Kidney (tissue), 14 donors: ENCODE results near the gene SLC25A44. TPM values are rescaled to one million over a fixed set of nuclear protein-coding genes. Genes with fewer than 3 reads are reported as not detected.

Experiments
- DNase-seq, 5 donors: peaks; one replicate each; pipeline ENCODE4 v3.0.0-alpha.2; 2013 to 2020
- FAIRE-seq: peaks from 2 replicates; lab custom pipeline; 2012; peaks lifted over from hg19 to GRCh38; lab: Jason Lieb, UNC
- H3K27ac ChIP-seq, 2 donors: one replicate each; pipeline ENCODE4 v1.7.0; 2013; ENCODE audit warnings: low read depth in 2 of 2, low read length in 2 of 2, inconsistent platforms in 1 of 2
- H3K27me3 ChIP-seq: one replicate; pipeline ENCODE4 v1.7.1; 2013; ENCODE audit warnings: low read length, inconsistent platforms; ENCODE audit not compliant: control insufficient read depth, insufficient read depth
- H3K36me3 ChIP-seq, 3 donors: one replicate each; pipeline versions ENCODE4 v1.7.0 to v1.7.1; 2013; ENCODE audit warnings: low read length in 3 of 3, control low read depth in 1 of 3, inconsistent platforms in 1 of 3; ENCODE audit not compliant: insufficient read depth in 3 of 3, control insufficient read depth in 2 of 3
- H3K4me1 ChIP-seq, 3 donors: one replicate each; pipeline versions ENCODE4 v1.7.0 to v1.7.1; 2013; ENCODE audit warnings: low read length in 3 of 3, inconsistent platforms in 1 of 3, low read depth in 1 of 3; ENCODE audit not compliant: control insufficient read depth in 2 of 3, insufficient read depth in 2 of 3
- H3K4me3 ChIP-seq, 3 donors: one replicate each; pipeline versions ENCODE4 v1.7.0 to v1.8.1; 2013; ENCODE audit warnings: low read length in 3 of 3, control low read depth in 1 of 3, inconsistent platforms in 1 of 3
- H3K9ac ChIP-seq, 3 donors: one replicate each; pipeline versions ENCODE4 v1.7.0 to v1.7.1; 2013; ENCODE audit warnings: low read length in 3 of 3, control low read depth in 1 of 3, inconsistent platforms in 1 of 3
- H3K9me3 ChIP-seq, 3 donors: one replicate each; pipeline versions ENCODE4 v1.7.0 to v1.7.1; 2013; ENCODE audit warnings: low read length in 3 of 3, control low read depth in 1 of 3, inconsistent platforms in 1 of 3; ENCODE audit not compliant: control insufficient read depth in 2 of 3, insufficient read depth in 1 of 3
- CTCF ChIP-seq: IDR thresholded peaks from 3 replicates; pipeline ENCODE4 v1.5.1; 2012; ENCODE audit warnings: mild to moderate bottlenecking, moderate library complexity, borderline replicate concordance; ENCODE audit not compliant: insufficient read depth; ENCODE audit errors: extremely low read depth
- intact Hi-C: fragments of 100-400 bp; cut with DNase I; formaldehyde crosslinking; loops from one replicate; pipeline ENCODE4 v1.11.1; 2022
- polyA plus RNA-seq: library from polyadenylated mRNA; stranded (reverse); fragments of 350-450 nt; fragmentation: Illumina TruSeq; extraction: RNeasy Lipid Tissue Mini Kit (QIAGEN cat#74804); gene quantifications from one replicate; pipeline ENCODE4 v1.2.3, GENCODE V29; 2014; ENCODE audit warnings: low read depth, low replicate concordance; ENCODE audit not compliant: insufficient read depth
- total RNA-seq: library from RNA; stranded (reverse); fragmentation: NEBNext Ultra II Directional; extraction: Animal tissue kit (Norgen Biotek cat#: 25700); gene quantifications from one replicate; pipeline ENCODE4 v1.2.1, GENCODE V29; 2021
- donor health status: control.
- donor health status: control.
- donor health status: control.
- donor health status: control.
- donor health status: control.
- donor health status: DM: yes; HTN: yes; CAD: no.
- donor health status: Normal renal cell carcinoma (clear cell type).

SLC25A44 gene
- total and polyA plus RNA-seq, 2 donors from 2014 or later = 28.1 to 29.0 TPM

GRCh38 chr1:156225677-156226014, 31.7 kb downstream of the SLC25A44 start:
- H3K9me3 ChIP-seq = no peaks in the 10 kb centered on the region
- TF ChIP-seq CTCF = no peak
- DNase-seq (no peak), FAIRE-seq (no peak)
- no peak overlapping the region for H3K9ac ChIP-seq
- H3K27ac ChIP-seq = no peak overlapping the region
- H3K36me3 ChIP-seq = peaks cover 3 to 30% (median 22%) of the 10 kb centered on the region in 3 donors
- H3K27me3 ChIP-seq = no peaks in the 10 kb centered on the region
- no peak overlapping the region for H3K4me3 ChIP-seq
- intact Hi-C loops = loop anchor here (5.0 kb wide), 1 partner anchor 78 kb away; no protein-coding TSS in a partner anchor
- peaks cover 0 to 2% (median 0%) of the 10 kb centered on the region in 3 donors for H3K4me1 ChIP-seq

GRCh38 chr1:156226116-156226538, 32.2 kb downstream of the SLC25A44 start:
- H3K27ac ChIP-seq = no peak overlapping the region
- H3K36me3 ChIP-seq = peaks cover 3 to 25% (median 19%) of the 10 kb centered on the region in 3 donors
- H3K4me3 ChIP-seq = no peak overlapping the region
- no peak for TF ChIP-seq CTCF
- intact Hi-C loops = loop anchor here (5.0 kb wide), 1 partner anchor 79 kb away; no protein-coding TSS in a partner anchor
- FAIRE-seq (no peak), DNase-seq (no peak)
- H3K27me3 ChIP-seq = no peaks in the 10 kb centered on the region
- H3K9me3 ChIP-seq = no peaks in the 10 kb centered on the region
- no peak overlapping the region for H3K9ac ChIP-seq
- peaks cover 0 to 2% (median 0%) of the 10 kb centered on the region in 3 donors for H3K4me1 ChIP-seq

- FAIRE-seq (no peak), DNase-seq (no peak)
- no peak overlapping the region for H3K9ac ChIP-seq
- peaks cover 0 to 2% (median 0%) of the 10 kb centered on the region in 3 donors for H3K4me1 ChIP-seq
- no peak overlapping the region for H3K4me3 ChIP-seq
- intact Hi-C loops = loop anchor here (5.0 kb wide), 1 partner anchor 79 kb away; no protein-coding TSS in a partner anchor
- no peaks in the 10 kb centered on the region for H3K9me3 ChIP-seq
- H3K27me3 ChIP-seq = no peaks in the 10 kb centered on the region
- no peak for TF ChIP-seq CTCF
- H3K36me3 ChIP-seq = peaks cover 0 to 18% (median 14%) of the 10 kb centered on the region in 3 donors
- no peak overlapping the region for H3K27ac ChIP-seq
These were observed 32.9 kb downstream of the SLC25A44 start for GRCh38 chr1:156226782-156227181.

GRCh38 chr1:156228501-156228900, 34.6 kb downstream of the SLC25A44 start:
- no peaks in the 10 kb centered on the region for H3K27me3 ChIP-seq
- FAIRE-seq (no peak), DNase-seq (no peak)
- no peaks in the 10 kb centered on the region for H3K4me1 ChIP-seq
- H3K4me3 ChIP-seq = no peak overlapping the region
- TF ChIP-seq CTCF = no peak
- no peak overlapping the region for H3K27ac ChIP-seq
- intact Hi-C loops = loop anchor here (5.0 kb wide), 1 partner anchor 81 kb away; no protein-coding TSS in a partner anchor
- peaks cover 0 to 8% (median 8%) of the 10 kb centered on the region in 3 donors for H3K36me3 ChIP-seq
- no peaks in the 10 kb centered on the region for H3K9me3 ChIP-seq
- no peak overlapping the region for H3K9ac ChIP-seq
